Sciatic nerve (tissue), 2 donors: ENCODE results near the gene TOX2. TPM values are rescaled to one million over a fixed set of nuclear protein-coding genes. Genes with fewer than 3 reads are reported as not detected.

Source experiments
- ATAC-seq: fragments of 200-7000 bp; cut with Tn5 transposase; one replicate; pipeline ENCODE4 v1.9.1; 2020; ENCODE audit warnings: mild to moderate bottlenecking, moderate library complexity
- DNase-seq: peaks from one replicate; pipeline ENCODE4 v3.0.0-alpha.2; 2020; ENCODE audit warnings: low spot score
- intact Hi-C: fragments of 100-400 bp; cut with DNase I; formaldehyde crosslinking; loops from one replicate; pipeline ENCODE4 v1.14.2; 2022
- total RNA-seq: library from RNA; stranded (reverse); fragmentation: NEBNext Ultra II Directional; extraction: Animal tissue kit (Norgen Biotek cat#: 25700); gene quantifications from one replicate; pipeline ENCODE4 v1.2.1, GENCODE V29; 2021
- donor health status: DM: no; HTN: no; CAD: no.
- donor health status: DM: no; HTN: no; CAD: no.

TOX2 gene
- total RNA-seq, 1 donor from 2014 or later, result 2.1 TPM

DNA sequence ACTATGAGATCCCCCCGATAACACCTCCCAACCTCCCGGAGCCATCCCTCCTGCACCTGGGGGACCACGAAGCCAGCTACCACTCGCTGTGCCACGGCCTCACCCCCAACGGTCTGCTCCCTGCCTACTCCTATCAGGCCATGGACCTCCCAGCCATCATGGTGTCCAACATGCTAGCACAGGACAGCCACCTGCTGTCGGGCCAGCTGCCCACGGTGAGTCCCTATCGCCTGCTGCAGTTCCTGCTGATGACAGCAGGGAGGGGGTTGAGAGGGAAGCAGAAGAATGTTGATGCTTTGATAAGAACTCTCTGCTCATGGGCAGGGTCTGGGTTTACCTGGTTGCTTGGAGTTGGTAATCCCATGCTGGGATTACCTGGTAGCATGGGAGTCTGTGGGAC is 91.9 kb downstream of the TOX2 start:
- no peak for ATAC-seq
- DNase-seq, result peak; percentile 25
- intact Hi-C loops, result no loop called here

DNA sequence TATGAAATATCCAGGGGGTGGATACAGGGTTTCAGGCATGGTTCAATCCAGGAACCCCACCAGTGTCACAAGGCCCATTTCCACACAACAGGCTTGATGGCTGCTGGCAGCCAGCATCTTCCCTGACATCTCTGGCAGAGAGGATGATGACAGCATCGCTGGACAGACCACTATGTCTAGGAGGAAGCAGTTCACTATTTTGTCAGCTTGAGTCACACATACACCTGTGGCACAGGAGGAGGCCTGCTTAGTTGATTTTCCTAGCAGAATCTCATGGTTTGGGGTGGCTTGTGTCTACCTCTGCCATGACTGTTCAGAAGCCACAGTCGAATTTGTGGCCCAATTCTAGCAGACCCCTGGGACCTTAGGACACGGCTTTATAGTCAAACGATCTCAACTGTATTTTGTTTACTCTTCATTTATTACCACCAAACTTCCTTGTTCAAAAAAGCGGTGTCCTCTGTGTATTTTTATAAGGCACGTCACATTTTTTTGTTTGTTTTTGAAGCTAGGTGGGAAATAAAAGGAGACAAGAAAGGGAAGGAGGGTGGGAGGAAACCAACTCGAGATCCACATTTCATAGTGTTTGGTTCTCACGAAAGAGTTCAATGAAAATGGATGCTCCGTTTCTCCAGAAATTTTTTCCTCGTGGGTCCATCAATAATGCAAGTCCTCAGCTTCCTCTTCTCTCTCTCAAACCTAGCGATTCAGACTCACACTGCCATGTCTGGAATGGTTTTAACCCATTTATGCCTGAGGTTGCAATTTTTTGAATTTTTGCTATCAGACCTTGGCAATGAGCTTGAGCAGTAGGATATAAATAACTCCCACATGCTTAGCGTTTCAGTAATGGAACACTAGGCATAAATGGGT is 94.4 kb downstream of the TOX2 start:
- intact Hi-C loops, result no loop called here
- DNase-seq (no peak), ATAC-seq (no peak)

DNA sequence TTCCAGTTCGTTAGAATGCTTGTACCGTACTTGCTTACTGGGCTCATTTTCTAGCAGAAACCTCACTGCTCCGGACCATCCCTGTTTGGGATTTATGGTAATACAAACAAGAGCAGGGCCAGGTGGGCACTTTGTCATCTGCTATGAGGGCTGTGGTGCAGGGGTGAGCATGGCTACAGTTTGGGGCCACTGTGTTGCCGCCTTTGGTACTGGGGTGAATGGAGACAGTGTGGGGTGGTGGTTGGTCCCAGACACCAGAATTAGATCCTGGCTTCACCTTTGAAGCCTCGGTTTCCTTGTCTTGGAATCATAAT is 95.0 kb downstream of the TOX2 start:
- ATAC-seq, result no peak
- no peak for DNase-seq
- intact Hi-C loops, result no loop called here

DNA sequence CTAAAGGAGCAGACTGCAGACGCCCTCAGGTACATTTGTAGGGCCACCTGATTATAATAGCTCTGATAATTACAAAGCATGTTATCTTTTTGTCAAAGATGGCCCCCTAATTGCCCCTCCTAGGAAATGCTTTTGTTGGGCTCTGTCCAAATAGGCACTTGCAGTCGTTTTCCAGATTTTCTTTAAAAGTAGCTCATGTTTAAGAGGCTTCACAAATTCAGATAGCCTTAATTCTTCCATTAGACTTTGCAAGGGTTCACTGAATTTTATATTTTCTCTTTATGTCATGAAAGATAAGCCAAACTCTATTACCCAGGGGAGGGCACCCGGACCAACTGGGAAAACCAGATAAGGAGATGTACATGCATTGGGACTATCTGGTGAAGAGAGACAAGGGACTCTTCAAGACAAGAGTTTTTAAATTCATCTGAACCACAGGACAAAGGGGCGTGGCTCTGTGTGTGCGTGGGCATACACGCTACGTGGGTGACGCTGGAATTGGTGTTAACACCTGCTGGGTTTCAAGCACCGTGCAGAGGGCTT is 95.6 kb downstream of the TOX2 start:
- intact Hi-C loops, result no loop called here
- ATAC-seq (no peak), DNase-seq (peak; percentile 28)

DNA sequence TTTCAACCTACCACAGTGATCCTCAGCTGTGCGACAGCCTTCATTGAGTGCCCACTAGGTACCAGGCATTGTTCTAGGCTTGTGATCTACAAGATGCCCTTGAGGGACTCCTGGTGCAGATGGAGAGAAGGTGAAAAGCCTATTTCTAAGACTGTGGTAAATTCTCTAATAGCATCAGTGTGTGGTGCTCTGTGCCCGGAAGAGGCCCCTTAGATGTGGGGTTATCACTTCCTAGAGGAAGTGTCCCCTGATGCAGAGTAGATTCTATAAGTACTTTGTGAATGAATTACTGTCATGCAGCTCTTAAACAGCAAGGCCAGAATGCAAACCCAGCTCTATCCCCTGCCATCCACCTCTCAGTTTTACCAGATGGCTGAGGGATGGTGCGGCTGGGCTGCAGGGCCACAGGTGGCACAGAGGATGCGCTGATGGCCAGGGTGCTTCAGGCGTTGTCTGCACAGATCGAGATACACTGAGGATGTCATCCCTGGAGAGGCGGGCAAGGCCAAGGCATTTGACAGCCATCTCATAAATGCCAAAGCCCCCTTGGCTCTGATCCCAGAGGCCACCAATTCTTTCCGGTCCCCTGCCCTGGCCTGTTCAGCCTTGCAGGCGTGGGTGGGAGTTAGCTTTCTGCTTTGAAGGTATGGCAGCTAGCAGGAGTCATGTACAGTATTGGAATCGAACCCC is 96.7 kb downstream of the TOX2 start:
- peak; percentile 27 for DNase-seq
- intact Hi-C loops, result no loop called here
- ATAC-seq, result no peak

DNA sequence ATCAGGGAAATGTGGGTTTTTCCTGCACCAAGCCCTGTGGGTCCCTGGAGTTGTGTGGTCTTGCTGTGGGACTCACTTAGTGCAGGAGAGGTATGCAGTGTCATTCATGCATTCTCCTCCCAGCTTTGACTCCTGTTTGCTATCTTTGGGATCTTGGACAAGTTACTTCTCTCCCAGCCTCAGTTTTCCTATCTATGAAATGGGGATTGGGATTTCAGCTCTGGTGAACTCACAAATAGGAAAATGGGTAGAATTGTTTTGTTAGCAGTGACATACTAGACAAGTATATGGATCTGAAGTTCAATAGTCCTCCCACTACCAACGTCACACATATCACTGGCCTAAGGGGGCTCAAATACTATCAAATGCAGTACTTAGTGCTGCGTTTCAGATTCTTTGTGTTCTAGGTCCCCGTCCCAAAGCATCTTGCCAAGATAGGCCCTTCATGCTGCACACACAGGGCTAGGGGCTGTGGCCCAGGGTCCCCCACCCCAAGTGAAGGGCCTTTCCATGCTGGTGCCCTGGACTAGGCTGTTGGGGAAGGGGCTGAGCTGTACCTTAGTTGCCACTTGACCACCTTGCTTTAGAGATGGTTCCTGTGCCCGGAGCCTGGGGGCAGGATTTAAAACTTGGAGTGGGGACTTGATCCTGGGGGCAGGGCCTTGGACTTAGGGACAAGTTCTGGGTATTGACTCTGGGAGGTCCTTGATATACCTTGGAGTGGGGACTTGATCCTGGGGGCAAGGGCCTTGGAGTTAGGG is 98.0 kb downstream of the TOX2 start:
- peak; percentile 26 for DNase-seq
- intact Hi-C loops, result no loop called here

DNA sequence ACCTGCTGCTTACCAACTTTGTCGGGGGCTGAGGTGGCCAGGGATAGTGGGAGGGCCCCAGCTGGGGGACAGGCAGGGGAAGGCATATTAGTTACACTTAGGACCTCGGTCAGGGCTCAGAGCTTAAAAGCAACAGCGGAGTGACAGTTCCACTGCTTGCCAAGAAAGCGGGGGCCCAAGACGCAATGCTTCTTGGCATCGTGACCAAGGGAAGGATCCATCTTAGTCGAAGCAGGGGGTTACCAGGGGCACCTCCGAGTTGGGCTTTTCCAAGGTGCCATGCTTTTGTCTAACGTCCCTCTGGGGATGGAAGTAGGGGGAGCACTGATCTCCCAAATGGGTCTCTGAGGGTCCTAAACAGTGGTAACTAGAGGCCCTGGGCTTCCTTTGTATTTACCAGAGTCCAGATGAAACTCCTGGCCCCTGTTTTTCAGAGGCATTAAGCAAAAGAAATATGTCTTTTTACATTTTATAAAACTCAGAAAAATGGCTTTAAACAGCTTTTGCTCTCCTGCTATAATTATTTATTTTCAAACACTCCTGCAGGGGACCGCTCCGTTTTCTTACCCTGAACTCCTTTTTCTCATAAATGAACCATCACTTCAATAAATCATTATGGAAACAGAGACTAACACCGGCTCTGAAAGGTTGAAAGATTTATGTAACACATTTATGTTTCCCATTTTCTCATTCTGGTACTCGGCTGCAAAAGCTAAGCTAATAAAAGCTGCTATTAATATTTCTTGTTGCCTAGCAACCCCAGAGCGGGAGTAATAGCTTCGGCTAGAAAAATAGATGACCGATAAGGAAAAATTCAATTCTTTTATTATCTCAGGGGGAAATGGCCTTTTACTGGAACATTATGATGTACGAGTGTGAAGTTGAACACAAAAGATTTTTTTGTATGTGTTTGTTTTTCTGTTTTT is 100.4 kb downstream of the TOX2 start:
- DNase-seq (peak; percentile 31), ATAC-seq (no peak)
- intact Hi-C loops, result no loop called here

More for the DNA sequence above, 98.0 kb downstream of the TOX2 start:
- ATAC-seq, result no peak

DNA sequence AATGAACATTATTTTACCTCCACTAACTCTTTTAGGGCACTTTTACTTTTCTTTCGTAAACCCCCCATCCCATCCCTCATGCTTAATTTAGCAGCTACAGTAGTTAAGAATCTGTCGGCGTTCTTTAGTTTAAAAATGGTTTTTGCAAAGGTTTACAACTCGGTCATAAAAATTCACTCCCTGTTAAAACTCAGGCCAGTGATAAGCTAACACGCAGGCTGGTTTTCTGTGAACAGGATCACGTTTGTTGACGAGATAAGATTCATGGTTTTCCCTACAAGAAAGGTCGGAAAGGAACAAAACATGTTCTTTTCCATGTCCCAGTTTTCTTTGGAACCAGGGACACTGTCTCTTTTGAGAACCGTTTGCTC is 101.1 kb downstream of the TOX2 start:
- ATAC-seq (no peak), DNase-seq (no peak)
- intact Hi-C loops, result no loop called here

DNA sequence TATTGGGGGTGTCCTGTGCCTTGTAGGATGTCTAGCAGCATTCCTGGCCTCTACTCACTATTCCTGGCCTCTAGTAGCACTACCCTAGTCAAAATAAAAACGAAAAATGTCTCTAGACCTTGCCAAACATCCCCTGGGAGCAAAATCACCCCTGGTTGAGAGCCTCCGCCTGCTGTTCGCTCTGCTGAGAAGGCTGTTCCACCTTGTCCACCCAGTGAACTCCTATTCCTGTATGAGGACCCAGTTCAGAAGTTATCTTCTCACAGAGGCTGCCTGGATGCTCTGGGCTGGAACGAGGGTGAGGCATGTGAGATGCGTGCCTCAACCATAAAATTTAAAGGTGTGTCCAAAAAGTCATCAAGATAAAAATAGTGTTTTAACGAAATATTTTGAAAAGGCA is 101.9 kb downstream of the TOX2 start:
- DNase-seq (peak; percentile 26), ATAC-seq (no peak)
- intact Hi-C loops, result no loop called here

DNA sequence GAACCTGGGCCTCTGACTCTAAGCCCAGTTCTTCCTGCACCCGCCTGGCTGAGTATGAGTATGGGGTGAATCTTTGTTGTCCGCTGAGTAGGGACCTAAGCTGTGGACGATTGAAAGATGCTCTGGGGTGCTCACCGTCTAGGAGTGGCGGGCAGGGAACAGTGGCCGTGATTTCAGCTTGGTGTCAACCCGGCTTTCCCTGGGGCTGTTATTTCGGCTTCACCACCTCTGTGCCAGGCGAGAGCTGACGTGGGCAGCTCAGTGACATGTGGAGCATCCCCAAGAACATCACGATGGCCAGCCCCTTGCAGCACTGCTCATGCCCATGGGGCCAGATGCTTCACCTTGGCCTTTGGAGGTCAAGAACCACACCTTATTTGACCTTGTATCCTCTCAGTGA is 102.6 kb downstream of the TOX2 start:
- DNase-seq (peak; percentile 34), ATAC-seq (no peak)

DNA sequence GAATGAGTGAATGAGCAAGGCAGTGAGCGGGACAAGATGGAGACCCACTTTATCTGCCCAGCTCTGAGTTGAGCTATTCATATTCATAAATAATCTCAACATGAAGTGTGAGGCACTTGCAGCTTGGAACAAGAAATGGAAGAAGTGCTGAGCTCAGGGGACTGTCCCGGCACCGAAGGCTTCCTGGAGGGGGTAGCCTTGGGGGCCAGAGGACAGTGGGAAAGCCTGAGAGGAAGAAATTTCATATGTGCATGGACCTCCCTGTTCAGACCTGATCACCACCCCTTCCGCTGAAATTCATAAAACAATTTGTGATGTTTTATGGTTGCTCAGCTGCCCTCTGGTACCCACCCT is 103.2 kb downstream of the TOX2 start:
- ATAC-seq, result no peak
- intact Hi-C loops, result no loop called here
- peak; percentile 18 for DNase-seq

More for the DNA sequence above, 102.6 kb downstream of the TOX2 start:
- intact Hi-C loops, result no loop called here

DNA sequence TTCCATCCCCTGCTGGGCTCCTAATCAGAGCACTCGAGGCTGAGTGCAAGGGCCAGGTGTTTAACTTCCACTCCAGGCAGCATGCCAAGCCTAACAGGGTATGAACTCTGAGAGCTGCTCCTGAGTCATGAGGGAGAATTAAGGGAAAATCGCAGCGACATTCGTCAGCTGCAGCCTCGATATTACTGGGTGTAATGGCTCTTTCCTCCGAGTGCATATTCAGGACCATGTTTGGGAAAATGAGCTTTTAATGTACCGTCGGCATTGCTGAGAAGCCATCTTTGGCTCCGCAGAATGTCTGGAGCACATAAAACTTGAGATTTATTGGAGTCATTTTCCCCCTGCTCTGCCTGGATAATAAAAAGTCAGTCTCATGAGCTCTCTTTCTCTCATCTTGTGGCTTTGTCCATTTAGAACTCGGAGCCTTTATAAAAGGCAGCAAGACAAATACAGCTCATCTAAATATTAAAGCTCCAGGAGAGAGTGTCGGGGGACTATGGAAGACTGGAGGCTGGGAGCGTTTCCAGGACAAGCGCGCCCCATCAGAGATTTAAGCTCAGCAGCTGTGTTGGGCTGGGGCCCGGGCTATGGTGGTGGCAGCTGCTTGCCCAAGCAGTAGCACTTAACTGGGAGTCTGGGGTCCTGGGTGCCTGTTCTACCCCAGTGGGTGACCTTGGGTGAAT is 103.7 kb downstream of the TOX2 start:
- DNase-seq (peak; percentile 47), ATAC-seq (no peak)
- intact Hi-C loops, result no loop called here

DNA sequence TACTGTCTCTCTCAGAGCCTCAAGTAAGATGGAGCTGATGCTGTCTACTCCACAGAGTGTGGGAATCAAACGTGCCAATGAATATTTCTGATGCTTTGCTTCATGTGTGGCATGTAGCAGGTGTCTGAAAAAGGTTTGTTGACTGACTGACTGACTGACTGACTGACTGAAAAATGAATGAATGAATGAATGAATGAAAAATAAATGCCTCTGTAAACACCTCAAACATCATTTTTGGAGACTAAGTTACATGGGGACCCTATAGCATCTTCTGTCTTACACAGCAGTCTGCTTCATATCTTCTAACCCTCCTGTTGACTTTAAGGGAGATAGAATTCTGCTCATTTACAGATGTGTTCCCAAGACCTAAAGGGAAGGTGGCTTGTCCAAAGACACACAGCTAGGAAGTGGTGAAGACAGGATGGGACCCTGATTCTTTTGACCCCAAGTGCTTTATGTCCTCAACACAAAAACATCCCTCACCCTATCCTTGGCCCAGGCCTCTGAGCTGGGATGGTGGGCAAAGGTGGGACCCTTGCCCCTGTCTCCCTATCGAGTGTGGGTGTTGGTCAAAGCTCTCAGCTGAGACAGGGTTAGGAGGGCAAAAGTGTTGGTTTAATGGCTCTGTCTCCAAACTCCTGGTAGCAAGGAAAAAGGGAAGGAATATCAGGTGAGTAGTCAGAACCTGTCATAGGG is 104.4 kb downstream of the TOX2 start:
- no peak for ATAC-seq
- intact Hi-C loops, result no loop called here
- DNase-seq, result no peak

DNA sequence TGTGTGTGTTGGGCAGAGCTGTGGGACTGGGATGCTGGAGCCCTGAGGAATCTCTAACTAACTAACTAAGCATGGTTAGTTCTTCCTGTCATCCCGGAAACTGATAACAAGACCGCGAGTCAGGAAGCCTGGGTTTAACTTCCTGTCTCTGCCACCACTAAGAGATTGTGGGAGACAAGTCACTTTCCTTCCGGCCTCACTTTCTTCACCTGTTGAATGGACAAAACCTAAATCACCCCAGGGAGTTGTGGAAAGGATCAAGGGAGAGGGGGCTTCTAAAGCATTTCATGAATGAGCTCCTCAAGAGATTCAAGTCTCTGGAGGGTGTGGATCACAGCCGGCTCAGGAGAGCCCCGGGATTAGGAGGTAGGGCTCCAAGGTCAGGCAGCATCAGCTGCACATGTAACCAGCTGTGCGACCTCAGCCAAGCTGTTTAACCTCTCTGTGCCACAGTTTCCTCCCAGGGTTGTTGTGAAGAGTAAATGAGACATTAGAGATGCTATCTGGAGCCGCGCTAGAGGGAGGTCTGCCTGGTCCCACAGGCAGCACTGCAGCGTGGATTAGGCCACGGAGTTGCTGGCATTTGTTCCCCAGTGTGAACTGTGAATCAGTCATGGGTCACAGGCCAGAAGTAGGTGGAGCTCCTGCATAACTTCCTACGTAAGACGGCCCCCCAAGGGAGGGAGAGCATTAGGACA is 105.1 kb downstream of the TOX2 start:
- ATAC-seq (peak; percentile 17), DNase-seq (peak; percentile 38)
- intact Hi-C loops, result no loop called here

DNA sequence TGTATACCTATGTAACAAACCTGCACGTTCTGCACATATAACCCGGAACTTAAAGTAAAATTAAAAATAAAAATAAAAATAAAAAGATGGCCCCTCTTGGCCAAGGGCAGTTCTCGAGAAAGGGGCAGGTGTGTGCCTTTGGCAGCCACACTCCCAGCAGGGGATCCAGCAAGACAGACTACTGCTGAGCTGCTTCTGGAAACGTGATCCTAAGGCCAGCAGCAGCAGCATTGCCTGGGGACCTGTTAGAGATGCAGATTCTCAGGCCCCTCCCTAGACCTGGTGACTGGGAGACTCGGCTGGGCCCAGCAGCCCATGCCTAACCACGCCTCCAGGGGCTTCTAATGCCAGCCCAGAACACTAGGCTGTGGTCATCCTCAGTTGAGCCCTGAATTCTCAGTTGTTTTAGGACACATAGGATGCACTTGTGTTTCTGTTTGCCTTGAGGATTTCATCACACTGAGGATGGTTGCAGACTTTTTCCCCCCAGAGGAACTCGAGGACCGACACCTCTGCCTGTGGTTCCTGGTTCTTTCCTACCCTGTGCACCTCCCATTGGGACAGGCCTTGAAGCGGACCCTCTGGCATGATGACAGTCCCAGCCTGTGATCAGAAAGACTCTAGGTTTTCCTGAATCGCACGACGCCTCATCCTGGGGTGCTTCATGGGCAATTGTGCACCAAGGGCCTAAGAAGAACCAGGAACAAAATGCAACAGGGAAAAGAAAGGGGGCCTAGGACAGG is 105.9 kb downstream of the TOX2 start:
- DNase-seq (peak; percentile 23), ATAC-seq (no peak)
- intact Hi-C loops, result no loop called here

DNA sequence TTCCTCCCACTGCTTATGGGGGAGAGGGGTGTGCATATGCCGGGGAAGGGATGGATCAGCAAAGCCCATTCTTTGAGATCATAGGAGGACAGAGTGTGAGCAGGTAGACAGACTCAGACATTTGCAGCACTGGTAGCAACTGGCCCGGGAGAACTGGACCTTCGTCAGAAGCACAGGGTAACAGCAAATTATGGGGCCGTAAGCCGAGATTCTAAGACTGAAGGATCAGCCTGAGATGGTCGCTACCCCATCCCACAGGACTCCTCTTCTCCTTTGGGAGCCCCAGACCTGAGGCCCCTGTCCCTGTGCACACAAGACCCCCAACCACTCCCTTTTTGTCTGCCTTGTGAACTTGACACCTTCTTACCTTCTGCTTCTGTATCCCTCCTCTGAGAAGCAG is 106.5 kb downstream of the TOX2 start:
- intact Hi-C loops, result no loop called here
- DNase-seq, result peak; percentile 35
- ATAC-seq, result no peak
